ENCODE data around the gene PTPRQ. TPM values are rescaled to one million over a fixed set of nuclear protein-coding genes. Genes with fewer than 3 reads are reported as not detected.
"Not testable (repeated sequence)": the region's sequence is repeated elsewhere in the genome, so short reads cannot be mapped to it uniquely, and the experiment has no call there.

Gene PTPRQ
- total RNA-seq, 2 donors from 2014 or later: 11.9 to 17.6 TPM

GRCh38 chr12:80472911-80473500, 29.0 kb downstream of the PTPRQ start:
- no peaks in the 10 kb centered on the region for H3K27me3 ChIP-seq
- no peaks in the 10 kb centered on the region for H3K4me1 ChIP-seq
- no peak overlapping the region for H3K4me3 ChIP-seq
- no peaks in the 10 kb centered on the region for H3K9me3 ChIP-seq
- TF ChIP-seq CTCF (IDR thresholded peaks at IDR 0.05): peak; percentile 35 to 59
- no peak overlapping the region for H3K27ac ChIP-seq
- DNase-seq (ENCODE audit: low spot score): no peak
- H3K36me3 ChIP-seq: no peaks in the 10 kb centered on the region

- not testable (repeated sequence) for H3K27me3 ChIP-seq; H3K27ac ChIP-seq; H3K4me1 ChIP-seq; H3K9me3 ChIP-seq; H3K4me3 ChIP-seq; DNase-seq (ENCODE audit: low spot score); H3K36me3 ChIP-seq
Observed at GRCh38 chr12:80477521-80478145, 33.6 kb downstream of the PTPRQ start.

- DNase-seq (ENCODE audit: low spot score): no peak
- Histone ChIP-seq H3K9me3 (peaks cover 0 to 6% of the 10 kb centered on the region in 2 donors), H3K4me1 (no peaks in the 10 kb centered on the region), H3K4me3 (no peak overlapping the region), H3K36me3 (no peaks in the 10 kb centered on the region), H3K27me3 (no peaks in the 10 kb centered on the region), H3K27ac (no peak overlapping the region)
- no peak for TF ChIP-seq CTCF (IDR thresholded peaks at IDR 0.05)
Observed at GRCh38 chr12:80484746-80485145, 40.7 kb downstream of the PTPRQ start.

GRCh38 chr12:80485222-80485987, 41.4 kb downstream of the PTPRQ start:
- peaks cover 0 to 6% of the 10 kb centered on the region in 2 donors for H3K9me3 ChIP-seq
- no peak overlapping the region for H3K27ac ChIP-seq
- no peaks in the 10 kb centered on the region for H3K4me1 ChIP-seq
- TF ChIP-seq CTCF (IDR thresholded peaks at IDR 0.05): no peak
- no peak overlapping the region for H3K4me3 ChIP-seq
- DNase-seq (ENCODE audit: low spot score): no peak
- H3K27me3 ChIP-seq: no peaks in the 10 kb centered on the region
- H3K36me3 ChIP-seq: no peaks in the 10 kb centered on the region

DNA sequence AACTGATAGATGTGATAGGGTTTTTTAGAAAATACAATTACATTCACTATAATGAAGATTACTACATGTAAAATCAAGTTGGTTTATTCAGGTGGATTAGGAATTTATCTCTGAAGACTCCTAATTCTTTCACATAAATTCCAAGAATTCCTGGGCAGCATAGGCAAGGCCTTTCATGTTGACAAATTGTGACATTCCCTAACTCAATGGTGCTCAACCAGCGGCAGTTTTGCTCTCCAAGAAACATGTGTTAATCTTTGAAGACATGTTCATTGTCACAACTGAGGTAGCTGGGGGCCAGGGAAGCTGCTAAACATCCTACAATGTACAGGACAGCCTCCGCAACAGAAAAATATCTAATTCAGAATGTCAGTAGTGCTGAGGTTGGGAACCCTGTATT, 46.3 kb downstream of the PTPRQ start:
- Histone ChIP-seq H3K36me3 (no peaks in the 10 kb centered on the region), H3K4me3 (no peak overlapping the region), H3K4me1 (no peaks in the 10 kb centered on the region), H3K9me3 (peaks cover 0 to 6% of the 10 kb centered on the region in 2 donors), H3K27ac (no peak overlapping the region), H3K27me3 (no peaks in the 10 kb centered on the region)
- TF ChIP-seq CTCF (IDR thresholded peaks at IDR 0.05): no peak
- no peak for DNase-seq (ENCODE audit: low spot score)

GRCh38 chr12:80491166-80491565, 47.1 kb downstream of the PTPRQ start:
- Histone ChIP-seq H3K9me3 (peaks cover 0 to 6% of the 10 kb centered on the region in 2 donors), H3K27me3 (no peaks in the 10 kb centered on the region), H3K36me3 (no peaks in the 10 kb centered on the region), H3K4me1 (no peaks in the 10 kb centered on the region), H3K27ac (no peak overlapping the region), H3K4me3 (no peak overlapping the region)
- no peak for TF ChIP-seq CTCF (IDR thresholded peaks at IDR 0.05)
- no peak for DNase-seq (ENCODE audit: low spot score)
